Keratinocyte (primary cell): Measurements from ENCODE around the gene TMEM217. TPM values are rescaled to one million over a fixed set of nuclear protein-coding genes. Genes with fewer than 3 reads are reported as not detected.

Experiments used
- DNase-seq: peaks from one replicate; pipeline ENCODE4 v3.0.0-alpha.2; 2011; ENCODE audit warnings: low read depth, missing footprints, low spot score
- FAIRE-seq: peaks from 2 replicates; lab custom pipeline; 2011; peaks lifted over from hg19 to GRCh38; lab: Jason Lieb, UNC
- H2AFZ ChIP-seq: 2 replicates; pipeline ENCODE4 v1.6.0; 2012; ENCODE audit warnings: low read length, control low read depth, inconsistent platforms; ENCODE audit not compliant: control insufficient read depth
- H3K27ac ChIP-seq: 2 replicates; pipeline ENCODE4 v1.5.1; 2011; ENCODE audit warnings: low read length; ENCODE audit not compliant: control insufficient read depth, insufficient read depth
- H3K27me3 ChIP-seq: 3 replicates; pipeline ENCODE4 v1.6.0; 2011; ENCODE audit warnings: low read length; ENCODE audit not compliant: control insufficient read depth, insufficient read depth; ENCODE audit errors: extremely low read depth
- H3K36me3 ChIP-seq, 2 experiments: 2 replicates in 1 of 2; 3 replicates in 1 of 2; pipeline ENCODE4 v1.5.1; 2011; ENCODE audit warnings: low read length in 2 of 2, mild to moderate bottlenecking in 1 of 2; ENCODE audit not compliant: control insufficient read depth in 2 of 2, insufficient read depth in 2 of 2; ENCODE audit errors: extremely low read depth in 1 of 2
- H3K4me1 ChIP-seq: 3 replicates; pipeline ENCODE4 v1.5.1; 2011; ENCODE audit warnings: low read length; ENCODE audit not compliant: control insufficient read depth, insufficient read depth; ENCODE audit errors: extremely low read depth
- H3K4me2 ChIP-seq: 3 replicates; pipeline ENCODE4 v1.6.0; 2011; ENCODE audit warnings: low read depth, low read length; ENCODE audit not compliant: control insufficient read depth, insufficient read depth; ENCODE audit errors: extremely low read depth
- H3K4me3 ChIP-seq, 3 experiments: fragments of 200-600 bp in 1 of 3; sonication (generic) in 1 of 3; 2 replicates in 2 of 3; 3 replicates in 1 of 3; pipeline ENCODE4 v1.5.1; 2011 to 2016; ENCODE audit warnings: low read length in 3 of 3, mild to moderate bottlenecking in 3 of 3, control low read depth in 2 of 3, inconsistent platforms in 1 of 3, low read depth in 1 of 3, mixed read lengths in 1 of 3, mixed run types in 1 of 3, moderate library complexity in 1 of 3; ENCODE audit not compliant: control insufficient read depth in 2 of 3, insufficient read depth in 2 of 3; ENCODE audit errors: extremely low read depth in 1 of 3
- H3K79me2 ChIP-seq: 2 replicates; pipeline ENCODE4 v1.6.0; 2012; ENCODE audit warnings: low read length; ENCODE audit not compliant: control insufficient read depth, insufficient read depth
- H3K9ac ChIP-seq: 3 replicates; pipeline ENCODE4 v1.6.0; 2011; ENCODE audit warnings: low read length; ENCODE audit not compliant: control insufficient read depth, insufficient read depth; ENCODE audit errors: extremely low read depth
- H3K9me1 ChIP-seq: 3 replicates; pipeline ENCODE4 v1.6.0; 2011; ENCODE audit warnings: low read length; ENCODE audit not compliant: control insufficient read depth, insufficient read depth; ENCODE audit errors: extremely low read depth
- H3K9me3 ChIP-seq: 2 replicates; pipeline ENCODE4 v1.5.1; 2012; ENCODE audit warnings: low read depth, low read length; ENCODE audit not compliant: control insufficient read depth
- H4K20me1 ChIP-seq: 3 replicates; pipeline ENCODE4 v1.6.0; 2011; ENCODE audit warnings: low read length; ENCODE audit not compliant: control insufficient read depth, insufficient read depth; ENCODE audit errors: extremely low read depth
- CTCF ChIP-seq, 3 experiments: IDR thresholded peaks in 1 of 3; conservative IDR thresholded peaks in 1 of 3; optimal IDR thresholded peaks in 1 of 3; 2 replicates in 2 of 3; 3 replicates in 1 of 3; pipeline versions ENCODE3 to v1.5.1; 2011; ENCODE audit warnings: low read length in 3 of 3, mild to moderate bottlenecking in 3 of 3, moderate library complexity in 2 of 3, control low read depth in 1 of 3, inconsistent platforms in 1 of 3; ENCODE audit not compliant: insufficient read depth in 2 of 3; ENCODE audit errors: extremely low read depth in 1 of 3
- EZH2 ChIP-seq: IDR thresholded peaks from one replicate; pipeline ENCODE4 v1.6.1; 2012; ENCODE audit warnings: inconsistent platforms, mild to moderate bottlenecking, low read length, moderate library complexity
- dilution Hi-C: fragments of 300-500 bp; cut with MboI; formaldehyde crosslinking; loops from one replicate; pipeline ENCODE4 v1.7.0; 2020; ENCODE audit warnings: low sequenced_read_pairs; ENCODE audit not compliant: extremely low pct_ligation_motif_present
- polyA plus RNA-seq, 5 experiments: library from polyadenylated mRNA; depleted of rRNA in 3 of 5; stranded (reverse) in 3 of 5; stranded (forward) in 1 of 5; unstranded in 1 of 5; fragments of >200 nt; gene quantifications; 1 replicate in 1 of 5; 2 replicates in 3 of 5; 3 replicates in 1 of 5; pipeline versions ENCODE4 v1.2.1 to v1.2.3, GENCODE V29; 2011 to 2012; ENCODE audit warnings: missing spikeins in 2 of 5, low read depth in 1 of 5, low replicate concordance in 1 of 5

Gene TMEM217
- polyA plus RNA-seq, 1 donor (not counting 4 experiments of a cell fraction or from before 2014, with no cell fraction given) = 0.80 TPM

GRCh38 chr6:37283268-37283667 is 25.3 kb upstream of the TMEM217 start:
- DNase-seq = no peak
- Histone ChIP-seq H3K27me3 (no peaks in the 10 kb centered on the region), H3K9ac (no peak overlapping the region), H3K4me3 (no peak overlapping the region), H2AFZ (no peak overlapping the region), H3K27ac (no peak overlapping the region), H3K79me2 (peaks cover 6% of the 10 kb centered on the region), H3K4me2 (no peak overlapping the region), H3K9me1 (no peaks in the 10 kb centered on the region), H3K4me1 (peaks cover 5% of the 10 kb centered on the region), H3K36me3 (peaks cover 15 to 23% of the 10 kb centered on the region in 2 experiments), H4K20me1 (peaks cover 2% of the 10 kb centered on the region), H3K9me3 (no peaks in the 10 kb centered on the region)
- no peak for TF ChIP-seq CTCF (optimal IDR thresholded peaks at IDR 0.05 in 1 of 3, IDR thresholded peaks at IDR 0.05 in 1 of 3, conservative IDR thresholded peaks at IDR 0.05 in 1 of 3; ENCODE audit: extremely low read depth in 1 of 3, insufficient read depth in 2 of 3, low read length in 3 of 3)
- no peak for TF ChIP-seq EZH2
- dilution Hi-C loops = no loop called here
- no peak for FAIRE-seq

DNA sequence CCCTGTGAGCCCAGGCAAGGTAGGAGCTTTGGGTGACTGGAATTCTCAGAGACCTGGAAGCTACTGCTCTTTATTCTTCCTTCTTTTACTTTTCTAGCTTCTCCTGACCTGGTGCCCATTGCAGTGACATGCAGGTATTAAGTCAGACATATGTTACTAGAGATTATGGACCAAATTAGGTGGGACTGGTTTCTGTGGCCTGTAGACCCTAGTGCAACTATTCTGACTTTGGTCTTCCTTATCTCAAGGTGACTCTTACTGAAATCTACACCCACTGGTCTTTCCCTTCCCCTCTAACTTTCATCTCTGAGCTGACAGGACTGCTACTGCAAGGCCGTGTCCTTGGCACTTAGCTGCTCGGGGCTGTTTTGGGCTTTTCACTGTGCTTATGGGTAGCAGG is 24.4 kb upstream of the TMEM217 start:
- Histone ChIP-seq H3K36me3 (peaks cover 15 to 21% of the 10 kb centered on the region in 2 experiments), H3K79me2 (peaks cover 6% of the 10 kb centered on the region), H3K4me1 (peaks cover 5% of the 10 kb centered on the region), H3K4me2 (no peak overlapping the region), H3K4me3 (no peak overlapping the region), H3K27me3 (no peaks in the 10 kb centered on the region), H3K27ac (no peak overlapping the region), H2AFZ (no peak overlapping the region), H4K20me1 (peaks cover 2% of the 10 kb centered on the region), H3K9ac (no peak overlapping the region), H3K9me3 (no peaks in the 10 kb centered on the region), H3K9me1 (no peaks in the 10 kb centered on the region)
- TF ChIP-seq CTCF (optimal IDR thresholded peaks at IDR 0.05 in 1 of 3, IDR thresholded peaks at IDR 0.05 in 1 of 3, conservative IDR thresholded peaks at IDR 0.05 in 1 of 3; ENCODE audit: extremely low read depth in 1 of 3, insufficient read depth in 2 of 3, low read length in 3 of 3) (no peak), EZH2 (no peak)
- DNase-seq (no peak), FAIRE-seq (no peak)
- dilution Hi-C loops = no loop called here
